Astrocyte (in vitro differentiated cells and primary cell): ENCODE data around the gene TUBE1.

Source experiments
- EZH2 ChIP-seq: IDR thresholded peaks from 2 replicates; pipeline ENCODE4 v1.6.1; 2012; ENCODE audit warnings: mild to moderate bottlenecking, low read length, inconsistent platforms; ENCODE audit not compliant: insufficient read depth
- TF ChIP-seq, protein P1 (sequence below): IDR thresholded peaks from 2 replicates; pipeline ENCODE4 v1.5.1; 2011; ENCODE audit warnings: low read depth, mild to moderate bottlenecking, inconsistent platforms, low read length, moderate library complexity; ENCODE audit not compliant: insufficient read depth

GRCh38 chr6:112038268-112038667 lies 49.0 kb downstream of the TUBE1 start:
- TF ChIP-seq, protein P1, sequence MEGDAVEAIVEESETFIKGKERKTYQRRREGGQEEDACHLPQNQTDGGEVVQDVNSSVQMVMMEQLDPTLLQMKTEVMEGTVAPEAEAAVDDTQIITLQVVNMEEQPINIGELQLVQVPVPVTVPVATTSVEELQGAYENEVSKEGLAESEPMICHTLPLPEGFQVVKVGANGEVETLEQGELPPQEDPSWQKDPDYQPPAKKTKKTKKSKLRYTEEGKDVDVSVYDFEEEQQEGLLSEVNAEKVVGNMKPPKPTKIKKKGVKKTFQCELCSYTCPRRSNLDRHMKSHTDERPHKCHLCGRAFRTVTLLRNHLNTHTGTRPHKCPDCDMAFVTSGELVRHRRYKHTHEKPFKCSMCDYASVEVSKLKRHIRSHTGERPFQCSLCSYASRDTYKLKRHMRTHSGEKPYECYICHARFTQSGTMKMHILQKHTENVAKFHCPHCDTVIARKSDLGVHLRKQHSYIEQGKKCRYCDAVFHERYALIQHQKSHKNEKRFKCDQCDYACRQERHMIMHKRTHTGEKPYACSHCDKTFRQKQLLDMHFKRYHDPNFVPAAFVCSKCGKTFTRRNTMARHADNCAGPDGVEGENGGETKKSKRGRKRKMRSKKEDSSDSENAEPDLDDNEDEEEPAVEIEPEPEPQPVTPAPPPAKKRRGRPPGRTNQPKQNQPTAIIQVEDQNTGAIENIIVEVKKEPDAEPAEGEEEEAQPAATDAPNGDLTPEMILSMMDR, result no peak
- no peak for TF ChIP-seq EZH2
